ENCODE results near the gene ALOX12. TPM values are rescaled to one million over a fixed set of nuclear protein-coding genes. Genes with fewer than 3 reads are reported as not detected.

Gene ALOX12
- total RNA-seq, 1 experiment from 2014 or later, result not detected

DNA sequence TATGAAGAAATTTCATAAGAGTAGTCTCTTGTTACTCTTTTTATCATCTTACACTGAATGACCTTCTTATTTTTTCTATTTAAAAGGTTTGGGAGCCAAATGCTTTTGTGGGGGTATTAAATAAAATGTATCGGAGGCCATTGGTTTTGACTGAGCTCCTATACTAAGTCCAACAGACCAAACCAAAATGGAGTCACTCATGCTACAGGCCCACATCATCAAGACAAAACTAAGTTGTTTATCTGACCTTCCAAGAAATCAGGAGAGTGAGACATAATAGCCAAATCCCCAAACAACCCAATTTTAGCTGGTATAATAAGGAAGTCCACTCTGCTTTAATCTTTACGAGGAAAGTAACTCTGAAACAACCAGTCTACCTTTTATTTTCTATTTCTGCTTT is 48.1 kb upstream of the ALOX12 start:
- ChIA-PET CTCF (no interaction called here), RAD21 (ENCODE audit: low non-redundant PET in 1 of 2, low total read pairs in 2 of 2, uncharacterized antibody in 2 of 2, unreplicated experiment in 2 of 2) (no interaction called here), POLR2A (no interaction called here)
- Histone ChIP-seq H4K20me1 (ENCODE audit: insufficient read depth) (no peaks in the 10 kb centered on the region), H3K4me1 (ENCODE audit: control insufficient read depth in 1 of 2, insufficient read depth in 2 of 2, low read length in 2 of 2) (no peaks in the 10 kb centered on the region), H3K9ac (ENCODE audit: low read length) (no peak overlapping the region), H3K4me2 (ENCODE audit: low read length) (no peak overlapping the region), H3K4me3 (replicated peaks in 1 of 2; ENCODE audit: low read depth in 1 of 2, low read length in 2 of 2) (no peak overlapping the region), H3K27ac (ENCODE audit: low read depth, low read length) (no peak overlapping the region), H3K9me2 (ENCODE audit: insufficient read depth) (no peaks in the 10 kb centered on the region), H3K36me3 (ENCODE audit: control insufficient read depth in 1 of 2, insufficient read depth in 2 of 2, low read length in 2 of 2) (no peaks in the 10 kb centered on the region; a peak in 1 of 4 replicates), H3K79me2 (ENCODE audit: insufficient read depth, low read length) (no peaks in the 10 kb centered on the region), H2AFZ (ENCODE audit: low read depth, low read length, poor library complexity, severe bottlenecking) (no peak overlapping the region), H3K9me3 (ENCODE audit: control insufficient read depth in 1 of 2, insufficient read depth in 1 of 2, low read depth in 1 of 2, low read length in 2 of 2) (no peaks in the 10 kb centered on the region), H3K27me3 (ENCODE audit: insufficient read depth, low read length) (no peaks in the 10 kb centered on the region)
- TF ChIP-seq, protein P1, sequence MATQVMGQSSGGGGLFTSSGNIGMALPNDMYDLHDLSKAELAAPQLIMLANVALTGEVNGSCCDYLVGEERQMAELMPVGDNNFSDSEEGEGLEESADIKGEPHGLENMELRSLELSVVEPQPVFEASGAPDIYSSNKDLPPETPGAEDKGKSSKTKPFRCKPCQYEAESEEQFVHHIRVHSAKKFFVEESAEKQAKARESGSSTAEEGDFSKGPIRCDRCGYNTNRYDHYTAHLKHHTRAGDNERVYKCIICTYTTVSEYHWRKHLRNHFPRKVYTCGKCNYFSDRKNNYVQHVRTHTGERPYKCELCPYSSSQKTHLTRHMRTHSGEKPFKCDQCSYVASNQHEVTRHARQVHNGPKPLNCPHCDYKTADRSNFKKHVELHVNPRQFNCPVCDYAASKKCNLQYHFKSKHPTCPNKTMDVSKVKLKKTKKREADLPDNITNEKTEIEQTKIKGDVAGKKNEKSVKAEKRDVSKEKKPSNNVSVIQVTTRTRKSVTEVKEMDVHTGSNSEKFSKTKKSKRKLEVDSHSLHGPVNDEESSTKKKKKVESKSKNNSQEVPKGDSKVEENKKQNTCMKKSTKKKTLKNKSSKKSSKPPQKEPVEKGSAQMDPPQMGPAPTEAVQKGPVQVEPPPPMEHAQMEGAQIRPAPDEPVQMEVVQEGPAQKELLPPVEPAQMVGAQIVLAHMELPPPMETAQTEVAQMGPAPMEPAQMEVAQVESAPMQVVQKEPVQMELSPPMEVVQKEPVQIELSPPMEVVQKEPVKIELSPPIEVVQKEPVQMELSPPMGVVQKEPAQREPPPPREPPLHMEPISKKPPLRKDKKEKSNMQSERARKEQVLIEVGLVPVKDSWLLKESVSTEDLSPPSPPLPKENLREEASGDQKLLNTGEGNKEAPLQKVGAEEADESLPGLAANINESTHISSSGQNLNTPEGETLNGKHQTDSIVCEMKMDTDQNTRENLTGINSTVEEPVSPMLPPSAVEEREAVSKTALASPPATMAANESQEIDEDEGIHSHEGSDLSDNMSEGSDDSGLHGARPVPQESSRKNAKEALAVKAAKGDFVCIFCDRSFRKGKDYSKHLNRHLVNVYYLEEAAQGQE (IDR thresholded peaks at IDR 0.05; ENCODE audit: low read depth), result no peak
- TF ChIP-seq POLR2A (IDR thresholded peaks at IDR 0.05; ENCODE audit: borderline replicate concordance, extremely low read depth, insufficient read depth, insufficient read length) (no peak), EGR1 (IDR thresholded peaks at IDR 0.05; ENCODE audit: low read depth) (no peak), ZFX (IDR thresholded peaks at IDR 0.05) (no peak), RAD21 (IDR thresholded peaks at IDR 0.05; ENCODE audit: low read depth) (no peak), CEBPB (IDR thresholded peaks at IDR 0.05; ENCODE audit: low read depth) (no peak), EZH2phosphoT487 (IDR thresholded peaks at IDR 0.05; ENCODE audit: borderline replicate concordance) (no peak), CBX3 (IDR thresholded peaks at IDR 0.05; ENCODE audit: low read depth) (no peak), POLR2AphosphoS5 (IDR thresholded peaks at IDR 0.05; ENCODE audit: low read depth, low read length) (no peak), SIN3A (IDR thresholded peaks at IDR 0.05; ENCODE audit: low read depth) (no peak), ELF1 (IDR thresholded peaks at IDR 0.05; ENCODE audit: borderline replicate concordance, low read depth) (no peak)
- TF ChIP-seq, protein P2, sequence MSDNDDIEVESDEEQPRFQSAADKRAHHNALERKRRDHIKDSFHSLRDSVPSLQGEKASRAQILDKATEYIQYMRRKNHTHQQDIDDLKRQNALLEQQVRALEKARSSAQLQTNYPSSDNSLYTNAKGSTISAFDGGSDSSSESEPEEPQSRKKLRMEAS (IDR thresholded peaks at IDR 0.05), result no peak
- TF ChIP-seq, protein P3, sequence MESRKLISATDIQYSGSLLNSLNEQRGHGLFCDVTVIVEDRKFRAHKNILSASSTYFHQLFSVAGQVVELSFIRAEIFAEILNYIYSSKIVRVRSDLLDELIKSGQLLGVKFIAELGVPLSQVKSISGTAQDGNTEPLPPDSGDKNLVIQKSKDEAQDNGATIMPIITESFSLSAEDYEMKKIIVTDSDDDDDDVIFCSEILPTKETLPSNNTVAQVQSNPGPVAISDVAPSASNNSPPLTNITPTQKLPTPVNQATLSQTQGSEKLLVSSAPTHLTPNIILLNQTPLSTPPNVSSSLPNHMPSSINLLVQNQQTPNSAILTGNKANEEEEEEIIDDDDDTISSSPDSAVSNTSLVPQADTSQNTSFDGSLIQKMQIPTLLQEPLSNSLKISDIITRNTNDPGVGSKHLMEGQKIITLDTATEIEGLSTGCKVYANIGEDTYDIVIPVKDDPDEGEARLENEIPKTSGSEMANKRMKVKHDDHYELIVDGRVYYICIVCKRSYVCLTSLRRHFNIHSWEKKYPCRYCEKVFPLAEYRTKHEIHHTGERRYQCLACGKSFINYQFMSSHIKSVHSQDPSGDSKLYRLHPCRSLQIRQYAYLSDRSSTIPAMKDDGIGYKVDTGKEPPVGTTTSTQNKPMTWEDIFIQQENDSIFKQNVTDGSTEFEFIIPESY (IDR thresholded peaks at IDR 0.05; ENCODE audit: extremely low read depth, insufficient replicate concordance, low read length), result no peak
- TF ChIP-seq, protein P4, sequence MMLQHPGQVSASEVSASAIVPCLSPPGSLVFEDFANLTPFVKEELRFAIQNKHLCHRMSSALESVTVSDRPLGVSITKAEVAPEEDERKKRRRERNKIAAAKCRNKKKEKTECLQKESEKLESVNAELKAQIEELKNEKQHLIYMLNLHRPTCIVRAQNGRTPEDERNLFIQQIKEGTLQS (IDR thresholded peaks at IDR 0.05), result no peak
- no TSS peak for BruUV-seq (replicated peaks)
- no peak for DNase-seq (ENCODE audit: low read depth, low spot score)
- ATAC-seq, result no peak
- intact Hi-C loops (cut with micrococcal nuclease), result no loop called here

Data from HCT116 (cell line).